Myocyte (in vitro differentiated cells): ENCODE measurements around the gene MAD2L2. TPM values are rescaled to one million over a fixed set of nuclear protein-coding genes. Genes with fewer than 3 reads are reported as not detected.

Experiments used
- DNase-seq: peaks from one replicate; pipeline ENCODE4 v3.0.0-alpha.2; 2012; ENCODE audit warnings: low read depth
- total RNA-seq: library from RNA; depleted of rRNA; stranded (reverse); fragments of >200 nt; gene quantifications from 2 replicates; pipeline ENCODE4 v1.2.3, GENCODE V29; 2014

Gene MAD2L2
- total RNA-seq, 1 donor from 2014 or later, result 53.3 TPM

- DNase-seq, result no peak
These were observed 24.6 kb upstream of the MAD2L2 start for GRCh38 chr1:11705596-11705995.

GRCh38 chr1:11704691-11705475, 23.9 kb upstream of the MAD2L2 start:
- no peak for DNase-seq

- DNase-seq, result no peak
These were observed 23.2 kb upstream of the MAD2L2 start for GRCh38 chr1:11704194-11704529.

GRCh38 chr1:11703357-11704193, 22.6 kb upstream of the MAD2L2 start:
- no peak for DNase-seq

- no peak for DNase-seq
These were observed 21.2 kb upstream of the MAD2L2 start for GRCh38 chr1:11701981-11702803.

- DNase-seq, result peak; percentile 79
These were observed 20.6 kb upstream of the MAD2L2 start for GRCh38 chr1:11701551-11701961.

- peak; percentile 97 for DNase-seq
These were observed 19.9 kb upstream of the MAD2L2 start for GRCh38 chr1:11700601-11701467.

GRCh38 chr1:11697893-11698210, 16.9 kb upstream of the MAD2L2 start:
- no peak for DNase-seq

GRCh38 chr1:11697188-11697892, 16.4 kb upstream of the MAD2L2 start:
- DNase-seq, result no peak

GRCh38 chr1:11695861-11696260, 14.9 kb upstream of the MAD2L2 start:
- DNase-seq, result no peak

GRCh38 chr1:11693917-11694316, 13.0 kb upstream of the MAD2L2 start:
- DNase-seq, result no peak

GRCh38 chr1:11693024-11693590, 12.2 kb upstream of the MAD2L2 start:
- peak; percentile 87 for DNase-seq

GRCh38 chr1:11691928-11692711, 11.2 kb upstream of the MAD2L2 start:
- DNase-seq, result no peak

- no peak for DNase-seq
These were observed 10.5 kb upstream of the MAD2L2 start, which contains the start of gene DRAXIN for GRCh38 chr1:11691302-11691914. Gene DRAXIN, plus strand, starts transcription at chr1:11691710. Its CDS starts 14,549 bp downstream, at chr1:11706259.

GRCh38 chr1:11690397-11691301, 9.7 kb upstream of the MAD2L2 start:
- DNase-seq, result no peak

GRCh38 chr1:11688506-11688905, 7.6 kb upstream of the MAD2L2 start:
- no peak for DNase-seq

GRCh38 chr1:11685210-11685752, 4.3 kb upstream of the MAD2L2 start:
- no peak for DNase-seq
